ENCODE measurements around the gene SIKE1.
"Not testable (repeated sequence)": the region's sequence is repeated elsewhere in the genome, so short reads cannot be mapped to it uniquely, and the experiment has no call there.

DNA sequence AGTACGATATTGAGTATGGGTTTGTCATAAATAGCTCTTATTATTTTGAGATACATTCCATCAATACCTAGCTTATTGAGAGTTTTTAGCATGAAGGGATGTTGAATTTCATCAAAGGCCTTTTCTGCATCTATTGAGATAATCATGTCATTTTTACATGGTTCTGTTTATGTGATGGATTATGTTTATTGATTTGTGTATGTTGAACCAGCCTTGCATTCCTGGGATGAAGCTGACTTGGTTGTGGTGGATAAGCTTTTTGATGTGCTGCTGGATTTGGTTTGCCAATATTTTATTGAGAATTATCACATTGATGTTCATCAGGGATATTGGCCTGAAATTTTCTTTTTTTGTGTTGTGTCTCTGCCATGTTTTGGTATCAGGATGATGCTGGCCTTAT is 6.0 kb upstream of the SIKE1 start:
- TF ChIP-seq, protein P1, sequence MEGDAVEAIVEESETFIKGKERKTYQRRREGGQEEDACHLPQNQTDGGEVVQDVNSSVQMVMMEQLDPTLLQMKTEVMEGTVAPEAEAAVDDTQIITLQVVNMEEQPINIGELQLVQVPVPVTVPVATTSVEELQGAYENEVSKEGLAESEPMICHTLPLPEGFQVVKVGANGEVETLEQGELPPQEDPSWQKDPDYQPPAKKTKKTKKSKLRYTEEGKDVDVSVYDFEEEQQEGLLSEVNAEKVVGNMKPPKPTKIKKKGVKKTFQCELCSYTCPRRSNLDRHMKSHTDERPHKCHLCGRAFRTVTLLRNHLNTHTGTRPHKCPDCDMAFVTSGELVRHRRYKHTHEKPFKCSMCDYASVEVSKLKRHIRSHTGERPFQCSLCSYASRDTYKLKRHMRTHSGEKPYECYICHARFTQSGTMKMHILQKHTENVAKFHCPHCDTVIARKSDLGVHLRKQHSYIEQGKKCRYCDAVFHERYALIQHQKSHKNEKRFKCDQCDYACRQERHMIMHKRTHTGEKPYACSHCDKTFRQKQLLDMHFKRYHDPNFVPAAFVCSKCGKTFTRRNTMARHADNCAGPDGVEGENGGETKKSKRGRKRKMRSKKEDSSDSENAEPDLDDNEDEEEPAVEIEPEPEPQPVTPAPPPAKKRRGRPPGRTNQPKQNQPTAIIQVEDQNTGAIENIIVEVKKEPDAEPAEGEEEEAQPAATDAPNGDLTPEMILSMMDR (optimal IDR thresholded peaks at IDR 0.05 in 1 of 3, IDR thresholded peaks at IDR 0.05 in 1 of 3, conservative IDR thresholded peaks at IDR 0.05 in 1 of 3; ENCODE audit: extremely low read depth in 1 of 3, insufficient read depth in 2 of 3, low read length in 3 of 3), result not testable (repeated sequence)
- not testable (repeated sequence) for TF ChIP-seq EZH2 (IDR thresholded peaks at IDR 0.05; ENCODE audit: low read length)

Measured in keratinocyte (primary cell).